ENCODE results near the gene SEC24D.

DNA sequence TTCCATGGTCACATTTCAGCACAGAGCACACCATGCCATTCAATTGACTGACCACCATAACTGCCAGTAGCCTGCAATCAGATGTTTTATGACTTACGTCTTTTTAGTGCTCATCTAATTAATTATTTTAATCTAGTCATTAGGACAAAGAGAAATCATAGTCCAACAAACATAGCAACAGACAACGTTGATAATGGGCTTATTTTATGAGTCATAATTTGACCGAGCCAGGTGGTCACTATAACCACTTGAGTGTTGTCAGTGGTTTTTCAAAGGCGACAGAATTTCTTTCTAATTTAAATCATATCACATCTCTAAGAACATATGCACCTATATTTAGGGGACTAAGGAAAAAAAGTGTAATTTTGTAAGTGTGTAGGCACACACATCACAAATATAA is 1.9 kb downstream of the SEC24D start:
- TF ChIP-seq POLR2A (IDR thresholded peaks at IDR 0.05; ENCODE audit: low read depth, low read length) (no peak), POLR2AphosphoS5 (IDR thresholded peaks at IDR 0.05; ENCODE audit: insufficient read depth, low read depth, low read length) (no peak), EZH2 (IDR thresholded peaks at IDR 0.05; ENCODE audit: borderline replicate concordance, low read depth, low read length, severe bottlenecking) (no peak)
- TF ChIP-seq, protein P1, sequence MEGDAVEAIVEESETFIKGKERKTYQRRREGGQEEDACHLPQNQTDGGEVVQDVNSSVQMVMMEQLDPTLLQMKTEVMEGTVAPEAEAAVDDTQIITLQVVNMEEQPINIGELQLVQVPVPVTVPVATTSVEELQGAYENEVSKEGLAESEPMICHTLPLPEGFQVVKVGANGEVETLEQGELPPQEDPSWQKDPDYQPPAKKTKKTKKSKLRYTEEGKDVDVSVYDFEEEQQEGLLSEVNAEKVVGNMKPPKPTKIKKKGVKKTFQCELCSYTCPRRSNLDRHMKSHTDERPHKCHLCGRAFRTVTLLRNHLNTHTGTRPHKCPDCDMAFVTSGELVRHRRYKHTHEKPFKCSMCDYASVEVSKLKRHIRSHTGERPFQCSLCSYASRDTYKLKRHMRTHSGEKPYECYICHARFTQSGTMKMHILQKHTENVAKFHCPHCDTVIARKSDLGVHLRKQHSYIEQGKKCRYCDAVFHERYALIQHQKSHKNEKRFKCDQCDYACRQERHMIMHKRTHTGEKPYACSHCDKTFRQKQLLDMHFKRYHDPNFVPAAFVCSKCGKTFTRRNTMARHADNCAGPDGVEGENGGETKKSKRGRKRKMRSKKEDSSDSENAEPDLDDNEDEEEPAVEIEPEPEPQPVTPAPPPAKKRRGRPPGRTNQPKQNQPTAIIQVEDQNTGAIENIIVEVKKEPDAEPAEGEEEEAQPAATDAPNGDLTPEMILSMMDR (IDR thresholded peaks at IDR 0.05; ENCODE audit: extremely low read depth in 1 of 2, insufficient read depth in 1 of 2, low read depth in 1 of 2, low read length in 2 of 2): no peak
